Prostate gland (tissue), 2 donors: ENCODE measurements around the gene PLCB4. TPM values are rescaled to one million over a fixed set of nuclear protein-coding genes. Genes with fewer than 3 reads are reported as not detected.

Experiments
- DNase-seq: peaks from one replicate; pipeline ENCODE4 v3.0.0-alpha.2; 2019; ENCODE audit warnings: low spot score
- H3K27ac ChIP-seq, 2 donors: fragments of 200-600 bp; sonication (generic); 2 replicates each; pipeline ENCODE4 v1.5.1; 2017 to 2019
- H3K27me3 ChIP-seq: fragments of 200-600 bp; sonication (generic); replicated peaks from 2 replicates; pipeline ENCODE4 v1.5.1; 2019; ENCODE audit not compliant: insufficient read depth
- H3K36me3 ChIP-seq, 2 donors: fragments of 200-600 bp; sonication (generic); 1 replicate in 1 of 2; 2 replicates in 1 of 2; pipeline versions ENCODE4 v1.5.1 to v1.8.1; 2017 to 2019
- H3K4me1 ChIP-seq: fragments of 200-600 bp; sonication (generic); replicated peaks from 2 replicates; pipeline ENCODE4 v1.5.1; 2019
- H3K4me3 ChIP-seq, 2 donors: fragments of 200-600 bp; sonication (generic); 2 replicates each; pipeline ENCODE4 v1.5.1; 2017 to 2019
- H3K9me3 ChIP-seq: fragments of 200-600 bp; sonication (generic); 2 replicates; pipeline ENCODE4 v1.5.1; 2017
- CTCF ChIP-seq, 4 experiments: fragments of 200-600 bp in 2 of 4; fragments of 450-650 bp in 2 of 4; sonication (generic) in 2 of 4; IDR thresholded peaks; 1 replicate in 3 of 4; 2 replicates in 1 of 4; pipeline ENCODE4 v1.5.1; 2016 to 2019; ENCODE audit warnings: antibody characterized with exemption in 4 of 4, mild to moderate bottlenecking in 2 of 4, moderate library complexity in 2 of 4
- POLR2A ChIP-seq: fragments of 450-650 bp; IDR thresholded peaks from one replicate; pipeline ENCODE4 v1.6.1; 2016; ENCODE audit warnings: antibody characterized with exemption, mild to moderate bottlenecking
- POLR2AphosphoS5 ChIP-seq: sonication (generic); formaldehyde crosslinking; IDR thresholded peaks from one replicate; pipeline ENCODE4 v1.6.1; 2017; ENCODE audit warnings: antibody characterized with exemption
- WGBS: methylation state at CpG from one replicate; pipeline ENCODE4 v1.1.5; 2018; 5-methylcytosine and 5-hydroxymethylcytosine counted together
- intact Hi-C: fragments of 100-400 bp; cut with DNase I; formaldehyde crosslinking; loops from one replicate; pipeline ENCODE4 v1.14.2; 2022
- total RNA-seq, 2 donors: library from RNA; depleted of rRNA; stranded (reverse); fragments of >200 nt; gene quantifications; one replicate each; pipeline ENCODE4 v1.1.0, GENCODE V29; 2016

PLCB4 gene
- total RNA-seq, 2 donors from 2014 or later = 9.1 to 11.6 TPM

GRCh38 chr20:9453201-9453600 lies 384.3 kb downstream of the PLCB4 start:
- TF ChIP-seq CTCF (IDR thresholded peaks at IDR 0.05) = no peak
- H3K4me1 ChIP-seq = no peaks in the 10 kb centered on the region
- H3K4me3 ChIP-seq = no peak overlapping the region
- no peaks in the 10 kb centered on the region for H3K36me3 ChIP-seq
- intact Hi-C loops = no loop called here
- no peak for DNase-seq
- no peaks in the 10 kb centered on the region for H3K9me3 ChIP-seq
- H3K27me3 ChIP-seq = no peaks in the 10 kb centered on the region
- 94% methylated on average over 2 of the region's 2 CpGs for WGBS
- H3K27ac ChIP-seq = no peak overlapping the region

- no peak for TF ChIP-seq POLR2A
- no peak for TF ChIP-seq POLR2AphosphoS5
- no peak for TF ChIP-seq CTCF (IDR thresholded peaks at IDR 0.05)
- H3K27me3 ChIP-seq = no peaks in the 10 kb centered on the region
- no peak for DNase-seq
- no peaks in the 10 kb centered on the region for H3K4me1 ChIP-seq
- no peak overlapping the region for H3K27ac ChIP-seq
- no peak overlapping the region for H3K4me3 ChIP-seq
- H3K36me3 ChIP-seq = no peaks in the 10 kb centered on the region
- intact Hi-C loops = no loop called here
- H3K9me3 ChIP-seq = no peaks in the 10 kb centered on the region
- 83% methylated on average over 2 of the region's 2 CpGs for WGBS
Observed at GRCh38 chr20:9454791-9455190, 385.9 kb downstream of the PLCB4 start.

- H3K4me3 ChIP-seq = no peak overlapping the region
- H3K9me3 ChIP-seq = no peaks in the 10 kb centered on the region
- TF ChIP-seq CTCF (IDR thresholded peaks at IDR 0.05) = no peak
- TF ChIP-seq POLR2AphosphoS5 = no peak
- no peak for TF ChIP-seq POLR2A
- WGBS = 85% methylated on average over 2 of the region's 2 CpGs
- intact Hi-C loops = no loop called here
- H3K27me3 ChIP-seq = no peaks in the 10 kb centered on the region
- H3K4me1 ChIP-seq = no peaks in the 10 kb centered on the region
- H3K27ac ChIP-seq = no peak overlapping the region
- H3K36me3 ChIP-seq = no peaks in the 10 kb centered on the region
- no peak for DNase-seq
Observed at GRCh38 chr20:9457136-9457535, 388.2 kb downstream of the PLCB4 start.

GRCh38 chr20:9458138-9458796 lies 389.4 kb downstream of the PLCB4 start:
- no peak overlapping the region for H3K27ac ChIP-seq
- DNase-seq = no peak
- no peaks in the 10 kb centered on the region for H3K27me3 ChIP-seq
- intact Hi-C loops = no loop called here
- no peaks in the 10 kb centered on the region for H3K36me3 ChIP-seq
- 93% methylated on average over 1 of the region's 1 CpG for WGBS
- no peaks in the 10 kb centered on the region for H3K9me3 ChIP-seq
- H3K4me3 ChIP-seq = no peak overlapping the region
- H3K4me1 ChIP-seq = no peaks in the 10 kb centered on the region
- TF ChIP-seq POLR2AphosphoS5 (no peak), CTCF (IDR thresholded peaks at IDR 0.05) (no peak), POLR2A (no peak)

- H3K4me1 ChIP-seq = no peaks in the 10 kb centered on the region
- H3K27me3 ChIP-seq = no peaks in the 10 kb centered on the region
- intact Hi-C loops = no loop called here
- no peak overlapping the region for H3K4me3 ChIP-seq
- WGBS = 60% methylated on average over 2 of the region's 2 CpGs
- no peaks in the 10 kb centered on the region for H3K9me3 ChIP-seq
- no peaks in the 10 kb centered on the region for H3K36me3 ChIP-seq
- DNase-seq = no peak
- TF ChIP-seq POLR2AphosphoS5 = no peak
- H3K27ac ChIP-seq = no peak overlapping the region
Observed at GRCh38 chr20:9460518-9460917, 391.6 kb downstream of the PLCB4 start.
